ENCODE measurements around the gene HAPSTR1.

- TF ChIP-seq CTCF (IDR thresholded peaks at IDR 0.05; ENCODE audit: low read depth, low read length, missing input control) (no peak), JUND (IDR thresholded peaks at IDR 0.05) (no peak), TAF1 (conservative IDR thresholded peaks at IDR 0.05) (no peak), ZBTB33 (IDR thresholded peaks at IDR 0.05) (no peak), REST (IDR thresholded peaks at IDR 0.05) (no peak), GABPA (IDR thresholded peaks at IDR 0.05 in 1 of 2, conservative IDR thresholded peaks at IDR 0.05 in 1 of 2) (no peak), YY1 (IDR thresholded peaks at IDR 0.05) (no peak), MAX (IDR thresholded peaks at IDR 0.05) (no peak), ATF3 (IDR thresholded peaks at IDR 0.05) (no peak), RXRA (IDR thresholded peaks at IDR 0.05) (no peak), SP1 (IDR thresholded peaks at IDR 0.05) (no peak), RAD21 (IDR thresholded peaks at IDR 0.05) (no peak), EGR1 (IDR thresholded peaks at IDR 0.05; ENCODE audit: low read depth in 2 of 2) (no peak), NR2F2 (IDR thresholded peaks at IDR 0.05) (no peak)
These were observed 12.1 kb downstream of the HAPSTR1 start for GRCh38 chr16:9103546-9103945.

All from liver (tissue), 3 donors.